SU-DHL-6 (cell line): ENCODE data around the gene BAHD1.

Source experiments
- CTCF ChIP-seq: fragments of 200-600 bp; sonication (generic); IDR thresholded peaks from one replicate; pipeline ENCODE4 v1.5.1; 2017; ENCODE audit warnings: antibody characterized with exemption, mild to moderate bottlenecking, low read length, moderate library complexity; ENCODE audit not compliant: insufficient read depth, poor library complexity, severe bottlenecking
- EZH2phosphoT487 ChIP-seq: fragments of 200-600 bp; sonication (generic), shearing (Covaris generic); conservative IDR thresholded peaks from 2 replicates; pipeline ENCODE4 v1.6.1; 2018; ENCODE audit warnings: mild to moderate bottlenecking, antibody characterized with exemption, low read length, moderate library complexity, mixed read lengths

GRCh38 chr15:40464595-40465185 is 23.9 kb downstream of the BAHD1 start:
- TF ChIP-seq CTCF (no peak), EZH2phosphoT487 (no peak)
